Caco-2 (cell line): ENCODE measurements around the gene ATP6V0D1. TPM values are rescaled to one million over a fixed set of nuclear protein-coding genes. Genes with fewer than 3 reads are reported as not detected.

Experiments used
- BruUV-seq: library from RNA; stranded (reverse); fragments of 400-500 nt; replicated peaks from 2 replicates; lab custom pipeline; 2021; lab: Mats Ljungman, UMichigan
- CTCF ChIA-PET: fragments of 300-600 bp; sonication (Branson Sonifier 250); formaldehyde crosslinking; loops from one replicate; lab custom pipeline; 2022; ENCODE audit warnings: antibody characterized with exemption; lab: Charles Lee
- POLR2A ChIA-PET: fragments of 300-600 bp; sonication (Branson Sonifier 250); formaldehyde crosslinking; loops from one replicate; lab custom pipeline; 2022; ENCODE audit warnings: antibody characterized with exemption; lab: Charles Lee
- DNase-seq, 2 experiments: peaks; one replicate each; pipeline versions ENCODE4 v3.0.0 to v3.0.0-alpha.2; 2020 to 2022
- H3K27me3 ChIP-seq: replicated peaks from 2 replicates; pipeline ENCODE4 v1.6.0; 2011; ENCODE audit warnings: low read length; ENCODE audit not compliant: control insufficient read depth, insufficient read depth
- H3K36me3 ChIP-seq: 2 replicates; pipeline ENCODE4 v1.5.1; 2011; ENCODE audit warnings: low read length; ENCODE audit not compliant: control insufficient read depth, insufficient read depth
- H3K4me1 ChIP-seq: fragments of 250-450 bp; sonication (Bioruptor Pico); 2 replicates; pipeline ENCODE4 v1.5.1; 2020; ENCODE audit warnings: mild to moderate bottlenecking
- H3K4me3 ChIP-seq: 2 replicates; pipeline ENCODE4 v1.5.1; 2011; ENCODE audit warnings: low read depth, mild to moderate bottlenecking, control low read depth, low read length
- H3K9me3 ChIP-seq: fragments of 250-450 bp; sonication (Bioruptor Pico); 2 replicates; pipeline ENCODE4 v1.5.1; 2020; ENCODE audit warnings: mild to moderate bottlenecking, moderate library complexity
- H3K27ac Mint-ChIP-seq: one replicate; pipeline ENCODE4 v1.8.0; 2022; ENCODE audit warnings: mixed read lengths; ENCODE audit not compliant: unreplicated experiment
- H3K27me3 Mint-ChIP-seq: one replicate; pipeline ENCODE4 v1.8.0; 2022; ENCODE audit warnings: mixed read lengths; ENCODE audit not compliant: insufficient read depth, unreplicated experiment
- H3K36me3 Mint-ChIP-seq: one replicate; pipeline ENCODE4 v1.8.0; 2022; ENCODE audit warnings: mild to moderate bottlenecking, mixed read lengths; ENCODE audit not compliant: insufficient read depth, unreplicated experiment
- H3K4me1 Mint-ChIP-seq: one replicate; pipeline ENCODE4 v1.8.0; 2022; ENCODE audit warnings: low read depth, mixed read lengths; ENCODE audit not compliant: unreplicated experiment
- H3K4me3 Mint-ChIP-seq: one replicate; pipeline ENCODE4 v1.8.0; 2022; ENCODE audit warnings: mild to moderate bottlenecking, moderate library complexity, mixed read lengths; ENCODE audit not compliant: unreplicated experiment
- H3K9me3 Mint-ChIP-seq: one replicate; pipeline ENCODE4 v1.8.0; 2022; ENCODE audit warnings: mixed read lengths; ENCODE audit not compliant: unreplicated experiment
- intact Hi-C: fragments of 100-400 bp; cut with micrococcal nuclease; formaldehyde crosslinking; loops from one replicate; pipeline ENCODE4 v1.10.0; 2022; ENCODE audit not compliant: unreplicated experiment
- total RNA-seq: library from RNA; stranded (reverse); gene quantifications from 2 replicates; pipeline ENCODE4 v1.2.3, GENCODE V29; 2022
- TF ChIP-seq, protein P1 (sequence below), 2 experiments: fragments of 200-600 bp in 1 of 2; IDR thresholded peaks; 1 replicate in 1 of 2; 2 replicates in 1 of 2; pipeline versions ENCODE4 v1.5.1 to v1.8.0; 2011 to 2022; ENCODE audit warnings: antibody characterized with exemption in 1 of 2, control low read depth in 1 of 2, inconsistent platforms in 1 of 2, low read depth in 1 of 2, low read length in 1 of 2, mild to moderate bottlenecking in 1 of 2, moderate library complexity in 1 of 2; ENCODE audit not compliant: insufficient read depth in 1 of 2, severe bottlenecking in 1 of 2, unreplicated experiment in 1 of 2

ATP6V0D1 gene
- total RNA-seq, 1 experiment from 2014 or later, result 110 TPM

DNA sequence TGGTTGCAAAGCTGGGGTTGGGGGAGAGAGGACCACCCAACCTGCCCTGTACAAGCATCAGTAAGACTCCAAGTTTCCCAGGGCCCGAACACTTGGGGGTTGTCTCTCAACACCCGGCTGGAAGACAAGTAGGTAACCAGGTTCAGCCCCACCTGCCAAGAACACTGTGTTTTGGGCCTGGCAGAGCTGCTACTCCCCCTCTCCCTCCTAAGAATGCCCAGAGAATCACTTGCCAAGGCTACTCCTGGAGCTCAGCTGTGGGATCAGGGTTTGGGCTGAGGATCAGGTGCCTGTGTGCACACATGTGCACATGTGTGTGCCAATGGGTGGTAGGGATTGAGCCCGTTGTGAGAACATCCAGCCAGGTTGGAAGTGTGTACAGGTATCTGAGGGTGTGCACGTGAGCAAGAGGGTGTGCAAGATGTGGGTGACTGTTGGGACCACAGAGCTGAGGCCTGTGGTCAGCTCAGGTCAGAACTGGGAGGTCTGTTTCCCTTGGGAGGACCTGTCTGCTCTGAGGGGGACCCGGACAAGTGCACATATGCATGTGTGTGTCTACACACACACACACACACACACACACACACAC, 47.7 kb downstream of the ATP6V0D1 start:
- no peak overlapping the region for H3K4me3 Mint-ChIP-seq
- intact Hi-C loops, result loop anchor here (5.0 kb wide), 1 partner anchor 49 kb away; the partner anchor contains the start of genes AGRP and ATP6V0D1
- peak overlapping the region; percentile 8 for H3K27ac Mint-ChIP-seq
- H3K4me1 Mint-ChIP-seq, result no peaks in the 10 kb centered on the region
- no peak for DNase-seq
- no TSS peak for BruUV-seq
- H3K9me3 ChIP-seq, result no peaks in the 10 kb centered on the region
- peaks cover 19% of the 10 kb centered on the region for H3K4me1 ChIP-seq
- TF ChIP-seq, protein P1, sequence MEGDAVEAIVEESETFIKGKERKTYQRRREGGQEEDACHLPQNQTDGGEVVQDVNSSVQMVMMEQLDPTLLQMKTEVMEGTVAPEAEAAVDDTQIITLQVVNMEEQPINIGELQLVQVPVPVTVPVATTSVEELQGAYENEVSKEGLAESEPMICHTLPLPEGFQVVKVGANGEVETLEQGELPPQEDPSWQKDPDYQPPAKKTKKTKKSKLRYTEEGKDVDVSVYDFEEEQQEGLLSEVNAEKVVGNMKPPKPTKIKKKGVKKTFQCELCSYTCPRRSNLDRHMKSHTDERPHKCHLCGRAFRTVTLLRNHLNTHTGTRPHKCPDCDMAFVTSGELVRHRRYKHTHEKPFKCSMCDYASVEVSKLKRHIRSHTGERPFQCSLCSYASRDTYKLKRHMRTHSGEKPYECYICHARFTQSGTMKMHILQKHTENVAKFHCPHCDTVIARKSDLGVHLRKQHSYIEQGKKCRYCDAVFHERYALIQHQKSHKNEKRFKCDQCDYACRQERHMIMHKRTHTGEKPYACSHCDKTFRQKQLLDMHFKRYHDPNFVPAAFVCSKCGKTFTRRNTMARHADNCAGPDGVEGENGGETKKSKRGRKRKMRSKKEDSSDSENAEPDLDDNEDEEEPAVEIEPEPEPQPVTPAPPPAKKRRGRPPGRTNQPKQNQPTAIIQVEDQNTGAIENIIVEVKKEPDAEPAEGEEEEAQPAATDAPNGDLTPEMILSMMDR (IDR thresholded peaks at IDR 0.05; ENCODE audit: insufficient read depth in 1 of 2, low read depth in 1 of 2, low read length in 1 of 2, severe bottlenecking in 1 of 2, unreplicated experiment in 1 of 2), result no peak
- POLR2A ChIA-PET, result interaction anchor here (0.6 kb wide), 2 partner anchors 145 to 186 kb away, joined by 3 to 5 read pairs; no protein-coding TSS in a partner anchor
- peaks cover 2% of the 10 kb centered on the region; the same call in 1 of the 2 replicates for H3K36me3 ChIP-seq
- H3K9me3 Mint-ChIP-seq, result no peaks in the 10 kb centered on the region
- no peaks in the 10 kb centered on the region for H3K27me3 Mint-ChIP-seq
- H3K27me3 ChIP-seq, result no peaks in the 10 kb centered on the region
- H3K4me3 ChIP-seq, result no peak overlapping the region
- CTCF ChIA-PET, result interaction anchor here (0.7 kb wide), 2 partner anchors 76 to 95 kb away, joined by 3 to 4 read pairs; partner anchors contain the start of gene RIPOR1
- H3K36me3 Mint-ChIP-seq, result peaks cover 11% of the 10 kb centered on the region

- ChIA-PET POLR2A (interaction anchor here (0.6 kb wide), 1 partner anchor 8 kb away, joined by 3 read pairs; no protein-coding TSS in a partner anchor), CTCF (no interaction called here)
- Histone ChIP-seq H3K4me1 (peaks cover 19% of the 10 kb centered on the region), H3K36me3 (no peaks in the 10 kb centered on the region), H3K9me3 (no peaks in the 10 kb centered on the region), H3K27me3 (no peaks in the 10 kb centered on the region), H3K4me3 (no peak overlapping the region)
- intact Hi-C loops, result loop anchor here (5.0 kb wide), 1 partner anchor 50 kb away; the partner anchor contains the start of genes AGRP and ATP6V0D1
- H3K4me3 Mint-ChIP-seq, result no peak overlapping the region
- no peak for DNase-seq
- H3K4me1 Mint-ChIP-seq, result peaks cover 6% of the 10 kb centered on the region
- no peaks in the 10 kb centered on the region for H3K9me3 Mint-ChIP-seq
- H3K27me3 Mint-ChIP-seq, result no peaks in the 10 kb centered on the region
- H3K36me3 Mint-ChIP-seq, result peaks cover 6% of the 10 kb centered on the region
- TF ChIP-seq, protein P1 (IDR thresholded peaks at IDR 0.05; ENCODE audit: insufficient read depth in 1 of 2, low read depth in 1 of 2, low read length in 1 of 2, severe bottlenecking in 1 of 2, unreplicated experiment in 1 of 2), result no peak
- TSS peak; percentile 31 for BruUV-seq
- no peak overlapping the region for H3K27ac Mint-ChIP-seq
Measured at GRCh38 chr16:67432506-67432890, 48.5 kb downstream of the ATP6V0D1 start.

DNA sequence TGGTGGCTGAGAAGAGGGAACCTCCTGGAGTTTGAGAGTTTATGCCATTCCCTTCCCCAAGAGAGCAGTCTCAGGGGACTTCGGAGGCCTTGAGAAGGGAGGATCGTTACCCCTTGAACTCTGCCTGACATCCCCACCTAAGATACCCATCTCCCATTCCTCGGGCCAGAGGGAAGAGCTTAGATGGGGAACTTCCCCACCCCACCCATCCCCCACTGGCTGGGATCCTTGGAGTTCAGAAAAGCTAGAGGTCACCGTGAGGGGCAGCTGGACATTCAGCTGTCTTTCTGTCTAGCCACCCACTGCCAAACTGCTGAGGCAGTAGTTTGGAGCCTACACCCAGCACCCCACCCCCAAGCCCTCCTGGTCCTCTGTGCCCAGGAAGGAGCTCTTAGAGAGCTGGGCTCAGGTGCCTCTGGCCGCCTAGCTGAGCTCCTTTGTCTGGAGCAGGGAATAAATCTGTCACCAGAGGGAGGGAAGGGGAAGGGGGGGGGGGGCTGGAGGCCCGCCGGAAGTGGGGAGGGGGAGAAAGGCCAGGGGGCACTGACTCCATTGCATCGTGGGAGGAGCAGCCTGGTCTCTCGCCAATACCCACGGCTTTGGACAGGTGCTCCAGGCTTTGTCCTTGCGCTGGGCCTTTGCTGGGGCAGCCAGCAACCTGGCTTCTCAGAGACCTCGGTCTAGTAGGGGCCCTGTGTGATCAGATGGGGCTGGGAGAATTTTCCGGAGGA, 49.0 kb downstream of the ATP6V0D1 start:
- H3K9me3 ChIP-seq, result no peaks in the 10 kb centered on the region
- H3K36me3 ChIP-seq, result no peaks in the 10 kb centered on the region
- H3K27me3 ChIP-seq, result no peaks in the 10 kb centered on the region
- TF ChIP-seq, protein P1 (IDR thresholded peaks at IDR 0.05; ENCODE audit: insufficient read depth in 1 of 2, low read depth in 1 of 2, low read length in 1 of 2, severe bottlenecking in 1 of 2, unreplicated experiment in 1 of 2), result no peak
- DNase-seq, result no peak
- Mint-ChIP-seq H3K36me3 (peaks cover 7% of the 10 kb centered on the region), H3K27me3 (no peaks in the 10 kb centered on the region), H3K4me3 (peak overlapping the region; percentile 91), H3K4me1 (peaks cover 10% of the 10 kb centered on the region), H3K27ac (no peak overlapping the region), H3K9me3 (no peaks in the 10 kb centered on the region)
- no TSS peak for BruUV-seq
- ChIA-PET CTCF (interaction anchor here (0.6 to 1.5 kb wide), 5 partner anchors 16 to 185 kb away, joined by 3 to 6 read pairs (median 4); no protein-coding TSS in a partner anchor), POLR2A (interaction anchor here (0.6 to 0.7 kb wide), 5 partner anchors 8 to 166 kb away, joined by 3 to 14 read pairs (median 3); no protein-coding TSS in a partner anchor)
- peak overlapping the region; percentile 56 for H3K4me3 ChIP-seq
- peaks cover 19% of the 10 kb centered on the region for H3K4me1 ChIP-seq
- intact Hi-C loops, result loop anchor here (1.0 to 5.0 kb wide), 2 partner anchors 28 to 50 kb away; partner anchors contain the start of genes AGRP and ATP6V0D1
